ENCODE data around the gene SMIM41. TPM values are rescaled to one million over a fixed set of nuclear protein-coding genes. Genes with fewer than 3 reads are reported as not detected.

SMIM41 gene
- total RNA-seq (2021; ENCODE audit: unreplicated experiment) = not detected
- not detected for polyA plus RNA-seq (2012; ENCODE audit: insufficient read length)
- Bru-seq, nascent RNA = percentile 47 among the genes with signal in this experiment
- percentile 39 among the genes with signal in this experiment for BruChase-seq, experiment 1, labeled RNA remaining after a 2-hour chase
- BruChase-seq, experiment 2, labeled RNA remaining after a 6-hour chase = percentile 30 among the genes with signal in this experiment
- long read RNA-seq = 0 reads

DNA sequence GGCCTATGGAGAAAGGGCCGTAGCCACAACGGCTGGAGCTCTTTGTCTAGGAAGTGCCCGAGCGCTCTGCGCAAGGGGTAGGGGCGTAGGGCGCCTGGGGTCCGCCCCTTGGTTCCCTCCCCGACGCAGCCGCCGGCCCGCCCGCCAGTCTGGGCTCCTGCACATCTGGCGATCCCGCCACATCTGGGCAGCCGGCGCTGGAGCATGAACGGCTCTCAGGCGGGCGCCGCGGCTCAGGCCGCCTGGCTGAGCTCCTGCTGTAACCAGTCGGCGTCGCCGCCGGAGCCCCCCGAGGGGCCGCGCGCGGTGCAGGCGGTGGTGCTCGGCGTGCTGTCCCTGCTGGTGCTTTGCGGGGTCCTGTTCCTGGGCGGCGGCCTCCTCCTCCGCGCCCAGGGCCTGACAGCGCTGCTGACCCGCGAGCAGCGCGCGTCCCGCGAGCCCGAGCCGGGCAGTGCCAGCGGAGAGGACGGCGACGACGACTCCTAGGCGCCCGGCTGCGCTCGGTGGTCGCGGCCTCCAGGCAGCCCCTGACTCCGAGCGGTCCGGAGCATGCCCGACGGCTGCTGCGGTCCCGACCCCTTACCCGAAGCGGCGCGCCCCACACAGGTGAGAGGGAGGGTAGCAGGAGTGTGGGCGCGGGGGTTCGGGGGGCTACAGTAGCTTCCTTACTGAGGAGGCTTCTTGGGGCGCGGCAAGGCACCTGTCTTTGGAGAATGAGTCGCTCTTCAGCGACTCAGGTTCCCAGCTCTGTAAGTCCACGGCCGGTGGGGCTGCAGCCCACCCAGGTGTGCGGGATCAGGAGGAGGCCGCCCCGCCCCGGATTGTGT, at the start of gene SMIM41:
Gene SMIM41 (plus strand): TSS at position 129 of the 827 bp plus-strand sequence. CDS start 76 bp downstream, at position 205.
- CTCF ChIA-PET = interaction anchor here (3.7 kb wide), 1 partner anchor 55 kb away, joined by 47 read pairs; no protein-coding TSS in a partner anchor
- no peaks in the 10 kb centered on the region for H3K27me3 ChIP-seq (ENCODE audit: control insufficient read depth, insufficient read depth, low read length)
- no peak within 1 kb of the TSS for H3K4me3 ChIP-seq (ENCODE audit: low read depth in 2 of 2, low read length in 2 of 2)
- TF ChIP-seq, protein P1, sequence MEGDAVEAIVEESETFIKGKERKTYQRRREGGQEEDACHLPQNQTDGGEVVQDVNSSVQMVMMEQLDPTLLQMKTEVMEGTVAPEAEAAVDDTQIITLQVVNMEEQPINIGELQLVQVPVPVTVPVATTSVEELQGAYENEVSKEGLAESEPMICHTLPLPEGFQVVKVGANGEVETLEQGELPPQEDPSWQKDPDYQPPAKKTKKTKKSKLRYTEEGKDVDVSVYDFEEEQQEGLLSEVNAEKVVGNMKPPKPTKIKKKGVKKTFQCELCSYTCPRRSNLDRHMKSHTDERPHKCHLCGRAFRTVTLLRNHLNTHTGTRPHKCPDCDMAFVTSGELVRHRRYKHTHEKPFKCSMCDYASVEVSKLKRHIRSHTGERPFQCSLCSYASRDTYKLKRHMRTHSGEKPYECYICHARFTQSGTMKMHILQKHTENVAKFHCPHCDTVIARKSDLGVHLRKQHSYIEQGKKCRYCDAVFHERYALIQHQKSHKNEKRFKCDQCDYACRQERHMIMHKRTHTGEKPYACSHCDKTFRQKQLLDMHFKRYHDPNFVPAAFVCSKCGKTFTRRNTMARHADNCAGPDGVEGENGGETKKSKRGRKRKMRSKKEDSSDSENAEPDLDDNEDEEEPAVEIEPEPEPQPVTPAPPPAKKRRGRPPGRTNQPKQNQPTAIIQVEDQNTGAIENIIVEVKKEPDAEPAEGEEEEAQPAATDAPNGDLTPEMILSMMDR (IDR thresholded peaks at IDR 0.05) = no peak
- TF ChIP-seq, protein P2, sequence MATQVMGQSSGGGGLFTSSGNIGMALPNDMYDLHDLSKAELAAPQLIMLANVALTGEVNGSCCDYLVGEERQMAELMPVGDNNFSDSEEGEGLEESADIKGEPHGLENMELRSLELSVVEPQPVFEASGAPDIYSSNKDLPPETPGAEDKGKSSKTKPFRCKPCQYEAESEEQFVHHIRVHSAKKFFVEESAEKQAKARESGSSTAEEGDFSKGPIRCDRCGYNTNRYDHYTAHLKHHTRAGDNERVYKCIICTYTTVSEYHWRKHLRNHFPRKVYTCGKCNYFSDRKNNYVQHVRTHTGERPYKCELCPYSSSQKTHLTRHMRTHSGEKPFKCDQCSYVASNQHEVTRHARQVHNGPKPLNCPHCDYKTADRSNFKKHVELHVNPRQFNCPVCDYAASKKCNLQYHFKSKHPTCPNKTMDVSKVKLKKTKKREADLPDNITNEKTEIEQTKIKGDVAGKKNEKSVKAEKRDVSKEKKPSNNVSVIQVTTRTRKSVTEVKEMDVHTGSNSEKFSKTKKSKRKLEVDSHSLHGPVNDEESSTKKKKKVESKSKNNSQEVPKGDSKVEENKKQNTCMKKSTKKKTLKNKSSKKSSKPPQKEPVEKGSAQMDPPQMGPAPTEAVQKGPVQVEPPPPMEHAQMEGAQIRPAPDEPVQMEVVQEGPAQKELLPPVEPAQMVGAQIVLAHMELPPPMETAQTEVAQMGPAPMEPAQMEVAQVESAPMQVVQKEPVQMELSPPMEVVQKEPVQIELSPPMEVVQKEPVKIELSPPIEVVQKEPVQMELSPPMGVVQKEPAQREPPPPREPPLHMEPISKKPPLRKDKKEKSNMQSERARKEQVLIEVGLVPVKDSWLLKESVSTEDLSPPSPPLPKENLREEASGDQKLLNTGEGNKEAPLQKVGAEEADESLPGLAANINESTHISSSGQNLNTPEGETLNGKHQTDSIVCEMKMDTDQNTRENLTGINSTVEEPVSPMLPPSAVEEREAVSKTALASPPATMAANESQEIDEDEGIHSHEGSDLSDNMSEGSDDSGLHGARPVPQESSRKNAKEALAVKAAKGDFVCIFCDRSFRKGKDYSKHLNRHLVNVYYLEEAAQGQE (IDR thresholded peaks at IDR 0.05; ENCODE audit: insufficient read depth in 1 of 2, low read depth in 2 of 2, low read length in 1 of 2) = no peak
- TF ChIP-seq POLR2AphosphoS5 (IDR thresholded peaks at IDR 0.05; ENCODE audit: low read depth, low read length) (no peak), SIN3A (IDR thresholded peaks at IDR 0.05; ENCODE audit: borderline replicate concordance, insufficient read depth, low read depth, low read length) (no peak), TCF7L2 (IDR thresholded peaks at IDR 0.05; ENCODE audit: low read depth, low read length) (no peak)
- DNase-seq (ENCODE audit: low read depth, low spot score) (no peak), ATAC-seq (no peak)
- intact Hi-C loops (cut with micrococcal nuclease; ENCODE audit: unreplicated experiment) = no loop called here
- no peak within 1 kb of the TSS for H3K27ac ChIP-seq (ENCODE audit: low read length)
- no peaks in the 10 kb centered on the region for H3K9me3 ChIP-seq (ENCODE audit: control insufficient read depth, insufficient read depth, low read depth, low read length)
- BruUV-seq (replicated peaks) = no TSS peak
- peaks cover 7% of the 10 kb centered on the region; the same call in 1 of the 2 replicates for H3K4me1 ChIP-seq (ENCODE audit: control insufficient read depth, insufficient read depth, low read length)
- 0 out of 2 replicates have a peak, but pooled peaks cover 6% of the 10 kb centered on the region for H3K36me3 ChIP-seq (ENCODE audit: control insufficient read depth, insufficient read depth, low read length)
- POLR2A ChIA-PET = no interaction called here
- in situ Hi-C loops (cut with HindIII; ENCODE audit: low pct_unique_long_range_greater_than_20kb, low sequenced_read_pairs) = no loop called here

DNA sequence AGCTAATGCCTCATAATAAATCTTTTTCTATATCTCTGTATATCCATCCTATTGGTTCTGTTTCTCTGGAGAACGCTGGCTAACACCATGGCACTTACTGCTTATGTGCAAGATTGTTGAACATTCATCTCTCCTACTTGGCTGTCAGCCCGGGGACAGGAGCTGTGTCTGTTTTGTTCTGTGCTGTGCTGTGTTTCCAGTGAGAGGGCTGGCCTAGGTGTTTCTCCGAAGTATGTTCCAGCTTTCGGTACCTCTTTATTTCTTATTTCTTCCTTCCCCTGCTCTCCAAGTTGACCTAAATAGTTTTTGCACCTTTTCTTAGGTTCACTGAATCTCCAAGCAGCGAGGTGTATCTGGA, 47.1 kb upstream of the SMIM41 start:
- POLR2A ChIA-PET = interaction anchor here (1.0 to 1.3 kb wide), 2 partner anchors 18 to 19 kb away, joined by 3 read pairs; no protein-coding TSS in a partner anchor
- no peaks in the 10 kb centered on the region for H3K36me3 ChIP-seq (ENCODE audit: control insufficient read depth, insufficient read depth, low read length)
- no TSS peak for BruUV-seq (replicated peaks)
- TF ChIP-seq POLR2AphosphoS5 (IDR thresholded peaks at IDR 0.05; ENCODE audit: low read depth, low read length) = no peak
- CTCF ChIA-PET = interaction anchor here (0.9 to 1.9 kb wide), 6 partner anchors 9 to 90 kb away, joined by 3 to 9 read pairs (median 4); no protein-coding TSS in a partner anchor
- ATAC-seq (no peak), DNase-seq (ENCODE audit: low read depth, low spot score) (no peak)
- in situ Hi-C loops (cut with HindIII; ENCODE audit: low pct_unique_long_range_greater_than_20kb, low sequenced_read_pairs) (no loop called here), intact Hi-C loops (cut with micrococcal nuclease; ENCODE audit: unreplicated experiment) (no loop called here)
- H3K27ac ChIP-seq (ENCODE audit: low read length) = no peak overlapping the region; the same call in 1 of the 2 replicates
- H3K9me3 ChIP-seq (ENCODE audit: control insufficient read depth, insufficient read depth, low read depth, low read length) = no peaks in the 10 kb centered on the region
- H3K4me3 ChIP-seq (ENCODE audit: low read depth in 2 of 2, low read length in 2 of 2) = peak overlapping the region; percentile 35 to 64
- H3K27me3 ChIP-seq (ENCODE audit: control insufficient read depth, insufficient read depth, low read length) = 0 out of 2 replicates have a peak, but pooled peaks cover 2% of the 10 kb centered on the region
- H3K4me1 ChIP-seq (ENCODE audit: control insufficient read depth, insufficient read depth, low read length) = 0 out of 2 replicates have a peak, but pooled peaks cover 5% of the 10 kb centered on the region

Measured in Panc1 (cell line).